ENCODE data around the gene PSMB11. TPM values are rescaled to one million over a fixed set of nuclear protein-coding genes. Genes with fewer than 3 reads are reported as not detected.

The PSMB11 gene
- total and polyA plus RNA-seq, 12 donors, result not detected

DNA sequence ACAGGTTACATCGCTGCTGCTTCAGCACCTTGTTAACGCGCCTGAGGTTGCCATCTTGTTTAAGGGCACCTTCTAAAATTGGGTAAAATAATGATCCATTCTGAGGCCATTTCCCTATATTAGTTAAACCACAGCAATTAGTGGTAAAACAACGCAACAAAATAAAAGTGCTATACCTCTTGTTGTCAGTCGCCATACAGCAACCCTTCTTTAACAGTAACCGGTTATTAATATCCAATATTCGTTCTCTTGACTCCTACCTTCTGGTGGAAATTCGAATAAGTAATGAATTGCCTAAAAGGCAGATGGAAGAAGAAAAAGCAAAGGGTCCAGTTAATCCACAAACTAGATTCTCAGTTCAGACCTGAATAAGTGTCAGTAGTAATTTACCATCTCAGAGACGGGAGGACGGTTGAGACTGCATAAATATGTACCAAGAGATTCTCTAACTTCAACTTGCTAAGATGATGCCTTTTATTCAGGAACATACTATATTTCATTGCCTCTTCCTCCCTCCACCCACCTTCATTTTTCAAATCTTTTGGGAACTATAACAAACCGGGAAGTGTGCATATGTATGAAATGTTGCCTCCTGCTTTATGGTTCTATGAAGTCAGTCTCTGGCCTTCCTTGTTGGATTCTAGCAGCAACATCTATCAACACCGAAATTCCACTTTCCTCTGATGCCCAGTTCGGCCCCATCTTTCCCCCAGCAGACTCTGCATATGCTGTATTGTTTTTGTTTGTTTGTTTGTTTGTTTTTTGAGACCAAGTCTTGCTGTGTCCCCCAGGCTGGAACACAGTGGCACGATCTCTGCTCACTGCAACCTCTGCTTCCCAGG is 6.5 kb upstream of the PSMB11 start:
- DNase-seq, result no peak
- peak overlapping the region; percentile 87 to 98 (median 94) for H3K27ac ChIP-seq
- TF ChIP-seq, protein P1, sequence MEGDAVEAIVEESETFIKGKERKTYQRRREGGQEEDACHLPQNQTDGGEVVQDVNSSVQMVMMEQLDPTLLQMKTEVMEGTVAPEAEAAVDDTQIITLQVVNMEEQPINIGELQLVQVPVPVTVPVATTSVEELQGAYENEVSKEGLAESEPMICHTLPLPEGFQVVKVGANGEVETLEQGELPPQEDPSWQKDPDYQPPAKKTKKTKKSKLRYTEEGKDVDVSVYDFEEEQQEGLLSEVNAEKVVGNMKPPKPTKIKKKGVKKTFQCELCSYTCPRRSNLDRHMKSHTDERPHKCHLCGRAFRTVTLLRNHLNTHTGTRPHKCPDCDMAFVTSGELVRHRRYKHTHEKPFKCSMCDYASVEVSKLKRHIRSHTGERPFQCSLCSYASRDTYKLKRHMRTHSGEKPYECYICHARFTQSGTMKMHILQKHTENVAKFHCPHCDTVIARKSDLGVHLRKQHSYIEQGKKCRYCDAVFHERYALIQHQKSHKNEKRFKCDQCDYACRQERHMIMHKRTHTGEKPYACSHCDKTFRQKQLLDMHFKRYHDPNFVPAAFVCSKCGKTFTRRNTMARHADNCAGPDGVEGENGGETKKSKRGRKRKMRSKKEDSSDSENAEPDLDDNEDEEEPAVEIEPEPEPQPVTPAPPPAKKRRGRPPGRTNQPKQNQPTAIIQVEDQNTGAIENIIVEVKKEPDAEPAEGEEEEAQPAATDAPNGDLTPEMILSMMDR (IDR thresholded peaks at IDR 0.05), result no peak
- WGBS, 2 donors, result 64 to 66% methylated on average over 14 of the region's 14 CpGs
- intact Hi-C loops (cut with DNase I), result loop anchor here in 4 of 10 donors (2.0 kb wide), 1 partner anchor 29 kb away; no protein-coding TSS in a partner anchor
- H3K36me3 ChIP-seq, result peaks cover 0 to 31% (median 20%) of the 10 kb centered on the region in 9 donors
- H3K9me3 ChIP-seq, result no peaks in the 10 kb centered on the region
- no peaks in the 10 kb centered on the region for H3K27me3 ChIP-seq
- no peak for ATAC-seq
- H3K4me1 ChIP-seq, result peaks cover 0 to 24% (median 16%) of the 10 kb centered on the region in 9 donors
- H3K4me3 ChIP-seq, result peak overlapping the region in 9 of 10 donors; percentile 63 to 97 (median 83)

DNA sequence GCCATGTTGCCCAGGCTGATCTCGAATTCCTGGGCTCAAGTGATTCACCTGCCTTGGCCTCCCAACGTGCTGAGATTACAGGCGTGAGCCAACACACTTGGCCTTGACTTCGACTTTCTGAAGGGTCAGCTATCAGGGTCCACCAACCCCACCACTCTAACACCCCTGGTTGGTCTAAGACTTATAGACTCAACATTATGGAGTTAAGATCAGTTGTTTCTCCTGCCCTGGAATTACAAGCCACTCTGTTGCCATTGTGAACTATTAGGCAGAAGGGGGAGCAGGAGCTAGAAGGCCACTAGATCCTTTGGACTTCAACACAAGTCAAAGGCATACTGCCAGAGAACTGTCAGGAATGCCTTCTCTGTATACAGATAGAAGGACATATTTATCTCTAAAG is 1.9 kb upstream of the PSMB11 start:
- no peak overlapping the region for H3K4me3 ChIP-seq
- no peaks in the 10 kb centered on the region for H3K36me3 ChIP-seq
- TF ChIP-seq, protein P1 (IDR thresholded peaks at IDR 0.05), result no peak
- intact Hi-C loops (cut with DNase I), result no loop called here
- ATAC-seq (no peak), DNase-seq (no peak)
- WGBS, 2 donors, result 90 to 91% methylated on average over 4 of the region's 4 CpGs
- no peaks in the 10 kb centered on the region for H3K9me3 ChIP-seq
- no peaks in the 10 kb centered on the region for H3K27me3 ChIP-seq
- peaks cover 0 to 16% (median 6%) of the 10 kb centered on the region in 9 donors for H3K4me1 ChIP-seq
- no peak overlapping the region for H3K27ac ChIP-seq

DNA sequence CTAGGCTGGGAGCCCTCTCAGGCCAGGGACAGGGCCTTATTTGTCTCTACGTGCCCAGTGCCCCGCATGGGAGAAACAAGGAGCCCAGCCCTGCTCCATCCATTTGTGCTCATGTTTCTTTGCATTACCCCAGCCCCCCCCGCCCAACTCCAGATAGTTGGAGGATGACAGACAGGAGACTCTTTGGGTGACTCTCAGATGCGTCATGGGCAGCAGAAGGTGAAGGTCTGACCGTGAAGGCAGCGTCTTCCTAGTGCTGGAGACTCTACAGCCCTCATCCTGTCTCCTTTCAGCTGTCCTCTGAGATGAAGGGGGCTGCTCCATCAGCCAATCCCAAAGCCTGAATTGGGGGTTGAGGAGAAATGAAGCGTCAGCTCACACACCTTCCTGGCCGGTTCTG is 283 bp upstream of the PSMB11 start:
- 86% methylated on average over 8 of the region's 8 CpGs for WGBS, 2 donors
- TF ChIP-seq, protein P1 (IDR thresholded peaks at IDR 0.05), result no peak
- Histone ChIP-seq H3K4me1 (peaks cover 0 to 24% (median 13%) of the 10 kb centered on the region in 9 donors), H3K4me3 (no peak overlapping the region), H3K27me3 (no peaks in the 10 kb centered on the region), H3K36me3 (no peaks in the 10 kb centered on the region), H3K9me3 (no peaks in the 10 kb centered on the region), H3K27ac (no peak overlapping the region)
- no peak for ATAC-seq
- intact Hi-C loops (cut with DNase I), result no loop called here
- no peak for DNase-seq

DNA sequence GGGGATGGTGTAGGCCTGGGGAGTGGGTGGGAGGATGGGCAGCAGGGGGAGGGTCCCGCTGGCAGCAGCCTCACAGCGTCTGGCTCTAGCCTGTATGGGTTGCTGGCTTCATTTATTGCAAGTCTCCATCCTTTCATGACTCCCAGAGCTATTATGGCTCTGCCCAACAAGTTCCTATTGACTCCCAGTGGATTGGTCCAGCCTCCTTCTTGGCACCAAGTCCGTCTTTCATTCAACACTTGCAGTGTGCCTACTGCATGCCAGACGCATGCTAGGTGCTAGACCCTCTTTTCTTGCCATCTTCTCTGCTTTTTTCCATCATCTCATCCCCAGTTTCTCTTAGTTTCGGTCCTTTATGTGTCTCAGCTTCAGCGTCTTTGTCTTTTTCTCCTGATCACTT is 1.1 kb downstream of the PSMB11 start:
- DNase-seq (no peak), ATAC-seq (no peak)
- Histone ChIP-seq H3K27ac (no peak overlapping the region), H3K36me3 (no peaks in the 10 kb centered on the region), H3K9me3 (no peaks in the 10 kb centered on the region), H3K4me3 (no peak overlapping the region), H3K4me1 (peaks cover 2 to 33% (median 19%) of the 10 kb centered on the region in 9 donors), H3K27me3 (no peaks in the 10 kb centered on the region)
- intact Hi-C loops (cut with DNase I), result no loop called here
- 86 to 88% methylated on average over 6 of the region's 6 CpGs for WGBS, 2 donors
- TF ChIP-seq, protein P1 (IDR thresholded peaks at IDR 0.05), result no peak
